SU-DHL-6 (cell line): ENCODE measurements around the gene UBAC2.

Experiments
- H2AFZ ChIP-seq: fragments of 200-600 bp; sonication (generic); 2 replicates; pipeline ENCODE4 v1.6.1; 2014; ENCODE audit warnings: low read depth, mild to moderate bottlenecking, moderate library complexity, mixed read lengths, antibody characterized with exemption, low read length; ENCODE audit not compliant: severe bottlenecking
- H3F3A ChIP-seq: fragments of 200-600 bp; shearing (Covaris generic); 2 replicates; pipeline ENCODE4 v1.6.0; 2016; ENCODE audit warnings: antibody characterized with exemption, mild to moderate bottlenecking; ENCODE audit not compliant: insufficient read depth
- H3K27ac ChIP-seq: fragments of 200-600 bp; sonication (generic); 2 replicates; pipeline ENCODE4 v1.5.1; 2016; ENCODE audit warnings: low read depth, mild to moderate bottlenecking, low read length, moderate library complexity, mixed read lengths
- H3K27me3 ChIP-seq: fragments of 200-600 bp; sonication (generic), shearing (Covaris generic); 2 replicates; pipeline ENCODE4 v1.6.0; 2014; ENCODE audit warnings: mild to moderate bottlenecking, low read length
- H3K36me3 ChIP-seq: fragments of 200-600 bp; sonication (generic); 2 replicates; pipeline ENCODE4 v1.6.1; 2014; ENCODE audit warnings: mild to moderate bottlenecking, low read length, mixed read lengths
- H3K4me2 ChIP-seq: fragments of 300-600, 200-600 bp; shearing (Covaris generic), sonication (generic); 2 replicates; pipeline ENCODE4 v1.6.0; 2014; ENCODE audit warnings: low read length, low read depth, mild to moderate bottlenecking; ENCODE audit not compliant: poor library complexity, severe bottlenecking
- H3K4me3 ChIP-seq: fragments of 200-600 bp; sonication (generic); 2 replicates; pipeline ENCODE4 v1.5.1; 2014; ENCODE audit warnings: antibody characterized with exemption, low read length, mild to moderate bottlenecking, mixed read lengths; ENCODE audit not compliant: insufficient read depth, poor library complexity, severe bottlenecking
- H3K79me2 ChIP-seq: fragments of 200-600 bp; sonication (generic); 2 replicates; pipeline ENCODE4 v1.6.1; 2014; ENCODE audit warnings: mild to moderate bottlenecking, low read length, moderate library complexity; ENCODE audit not compliant: insufficient read depth
- H3K9ac ChIP-seq: fragments of 200-600 bp; sonication (generic); 2 replicates; pipeline ENCODE4 v1.7.0; 2014; ENCODE audit warnings: mild to moderate bottlenecking, low read length
- H3K9me2 ChIP-seq: fragments of 200-600 bp; sonication (generic); replicated peaks from 2 replicates; pipeline ENCODE4 v1.6.1; 2014; ENCODE audit warnings: low read length; ENCODE audit not compliant: insufficient read depth
- H3K9me3 ChIP-seq: fragments of 200-600 bp; sonication (generic); 2 replicates; pipeline ENCODE4 v1.6.1; 2014; ENCODE audit warnings: low read length, mixed read lengths; ENCODE audit not compliant: insufficient read depth
- H4K20me1 ChIP-seq: fragments of 200-600 bp; sonication (generic); 2 replicates; pipeline ENCODE4 v1.6.1; 2014; ENCODE audit warnings: low read depth, mild to moderate bottlenecking, antibody characterized with exemption, low read length, moderate library complexity, mixed read lengths
- CTCF ChIP-seq: fragments of 200-600 bp; sonication (generic); IDR thresholded peaks from one replicate; pipeline ENCODE4 v1.5.1; 2017; ENCODE audit warnings: antibody characterized with exemption, mild to moderate bottlenecking, low read length, moderate library complexity; ENCODE audit not compliant: insufficient read depth, poor library complexity, severe bottlenecking
- EZH2phosphoT487 ChIP-seq: fragments of 200-600 bp; sonication (generic), shearing (Covaris generic); conservative IDR thresholded peaks from 2 replicates; pipeline ENCODE4 v1.6.1; 2018; ENCODE audit warnings: mild to moderate bottlenecking, antibody characterized with exemption, low read length, moderate library complexity, mixed read lengths

The UBAC2 gene

DNA sequence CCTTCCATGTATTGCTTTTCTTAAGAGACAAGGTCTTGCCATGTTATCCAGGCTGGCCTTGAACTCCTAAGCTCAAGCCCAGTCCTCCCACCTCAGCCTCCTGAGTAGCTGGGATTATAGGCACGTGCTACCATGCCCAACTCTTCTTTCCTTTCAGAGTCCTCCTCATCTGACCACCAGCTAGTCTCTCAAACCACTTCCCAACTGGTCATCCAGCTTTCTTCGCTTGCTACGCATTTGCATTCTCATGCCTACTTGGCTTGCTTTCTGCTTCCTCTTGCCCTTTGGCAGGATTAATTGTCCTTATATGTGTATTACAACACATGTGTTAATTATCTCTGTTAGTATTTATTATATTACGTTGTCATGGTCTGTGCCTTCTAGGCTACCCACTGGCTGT, 51.3 kb downstream of the UBAC2 start:
- Histone ChIP-seq H3K9ac (no peak overlapping the region), H3K4me3 (no peak overlapping the region), H3K4me2 (no peak overlapping the region), H4K20me1 (peaks cover 7% of the 10 kb centered on the region; the same call in 1 of the 2 replicates), H3K27me3 (no peaks in the 10 kb centered on the region), H3K27ac (no peak overlapping the region), H3K79me2 (peaks cover 19% of the 10 kb centered on the region; the same call in 1 of the 2 replicates), H3K36me3 (peaks cover 17% of the 10 kb centered on the region; the same call in 1 of the 2 replicates), H3K9me2 (no peaks in the 10 kb centered on the region), H3F3A (peaks cover 16% of the 10 kb centered on the region), H3K9me3 (no peaks in the 10 kb centered on the region), H2AFZ (no peak overlapping the region)
- no peak for TF ChIP-seq CTCF
- TF ChIP-seq EZH2phosphoT487, result no peak

DNA sequence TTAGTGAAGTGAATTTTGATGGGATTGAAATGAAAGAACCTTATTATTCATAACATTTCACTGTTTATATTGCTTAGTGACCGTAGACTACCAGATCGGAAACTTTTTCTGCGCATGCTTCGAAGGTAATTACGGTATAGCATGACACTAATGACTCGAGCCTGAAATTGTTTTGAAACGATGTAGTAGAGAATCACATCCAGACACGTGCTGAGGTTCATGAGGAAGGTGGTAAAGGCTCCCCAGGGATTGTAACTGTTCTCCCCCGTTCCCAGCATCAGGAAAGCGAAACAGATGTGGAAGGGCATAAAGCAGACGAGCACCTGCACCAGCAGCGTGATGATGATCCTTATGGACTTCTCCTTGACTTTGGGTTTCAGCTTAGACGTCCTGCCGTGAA, 54.2 kb downstream of the UBAC2 start:
- no peak overlapping the region for H3K4me2 ChIP-seq
- no peak overlapping the region for H3K4me3 ChIP-seq
- H2AFZ ChIP-seq, result no peak overlapping the region
- H4K20me1 ChIP-seq, result peaks cover 7% of the 10 kb centered on the region; the same call in 1 of the 2 replicates
- no peak overlapping the region for H3K27ac ChIP-seq
- no peaks in the 10 kb centered on the region for H3K9me3 ChIP-seq
- H3K79me2 ChIP-seq, result peaks cover 25% of the 10 kb centered on the region
- no peaks in the 10 kb centered on the region for H3K9me2 ChIP-seq
- peaks cover 20% of the 10 kb centered on the region; the same call in 1 of the 2 replicates for H3K36me3 ChIP-seq
- no peak overlapping the region for H3K9ac ChIP-seq
- no peaks in the 10 kb centered on the region for H3K27me3 ChIP-seq
- no peak for TF ChIP-seq EZH2phosphoT487
- no peak for TF ChIP-seq CTCF
- peaks cover 39% of the 10 kb centered on the region for H3F3A ChIP-seq

DNA sequence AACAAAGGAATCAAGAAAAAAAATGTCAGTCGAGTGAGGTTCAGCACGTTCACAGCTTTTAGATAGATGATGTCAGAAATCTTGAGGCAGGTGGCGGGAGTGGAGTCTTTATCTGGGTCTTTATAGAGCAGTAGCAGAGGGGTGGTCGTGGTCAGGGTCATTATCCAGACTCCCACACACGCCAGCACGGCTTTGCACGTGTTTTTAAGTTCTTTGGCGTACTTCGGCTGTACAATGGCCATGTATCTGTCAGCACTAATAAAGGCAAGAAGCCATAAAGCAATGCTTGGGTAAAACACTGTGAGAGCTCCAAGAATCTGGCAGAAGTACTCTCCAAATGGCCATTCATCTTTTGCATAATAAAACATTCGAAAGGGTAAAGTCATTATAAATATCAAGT, 54.6 kb downstream of the UBAC2 start:
- Histone ChIP-seq H2AFZ (no peak overlapping the region), H3K4me3 (no peak overlapping the region), H3F3A (peaks cover 39% of the 10 kb centered on the region), H3K27ac (no peak overlapping the region), H4K20me1 (peaks cover 7% of the 10 kb centered on the region; the same call in 1 of the 2 replicates), H3K27me3 (no peaks in the 10 kb centered on the region), H3K9me3 (no peaks in the 10 kb centered on the region), H3K79me2 (peaks cover 25% of the 10 kb centered on the region), H3K9ac (no peak overlapping the region), H3K36me3 (peaks cover 20% of the 10 kb centered on the region; the same call in 1 of the 2 replicates), H3K4me2 (peak overlapping the region; percentile 99), H3K9me2 (no peaks in the 10 kb centered on the region)
- TF ChIP-seq EZH2phosphoT487, result no peak
- no peak for TF ChIP-seq CTCF
